HepG2 (cell line): ENCODE results near the gene MEGF11.

Source experiments
- EP300 ChIP-seq, 3 experiments: sonication (generic) in 1 of 3; formaldehyde crosslinking in 1 of 3; IDR thresholded peaks; 2 replicates each; pipeline versions ENCODE4 v1.5.1 to v1.6.1; 2011 to 2020; ENCODE audit warnings: low read depth in 2 of 3, low read length in 2 of 3, borderline replicate concordance in 1 of 3, improper control_type of control experiment in 1 of 3, mild to moderate bottlenecking in 1 of 3, missing genetic modification reagents in 1 of 3, moderate library complexity in 1 of 3
- ESRRA ChIP-seq: sonication (generic); formaldehyde crosslinking; IDR thresholded peaks from 2 replicates; pipeline ENCODE4 v1.5.1; 2020; ENCODE audit warnings: mild to moderate bottlenecking, low read depth, missing genetic modification reagents
- GABPA ChIP-seq, 2 experiments: IDR thresholded peaks; 2 replicates each; pipeline ENCODE4 v1.6.1; 2011 to 2016; ENCODE audit warnings: low read depth in 2 of 2, low read length in 1 of 2, missing biosample characterization in 1 of 2, missing genetic modification characterization in 1 of 2
- KDM5A ChIP-seq: fragments of 200-600 bp; sonication (generic); IDR thresholded peaks from 2 replicates; pipeline ENCODE4 v1.7.0; 2018; ENCODE audit warnings: antibody characterized with exemption, mild to moderate bottlenecking, low read length, borderline replicate concordance
- THAP11 ChIP-seq: IDR thresholded peaks from 2 replicates; pipeline ENCODE4 v1.6.1; 2016; ENCODE audit warnings: missing biosample characterization, missing genetic modification reagents
- ZFP1 ChIP-seq: IDR thresholded peaks from 2 replicates; pipeline ENCODE4 v1.6.1; 2016
- ZNF644 ChIP-seq: IDR thresholded peaks from 2 replicates; pipeline ENCODE4 v1.6.1; 2016; ENCODE audit warnings: low read depth
- ZNF75D ChIP-seq: sonication (generic); formaldehyde crosslinking; IDR thresholded peaks from 2 replicates; pipeline ENCODE4 v1.8.1; 2023; ENCODE audit warnings: missing genetic modification reagents, mild to moderate bottlenecking, borderline replicate concordance
- ZZZ3 ChIP-seq: sonication (generic); formaldehyde crosslinking; IDR thresholded peaks from 2 replicates; pipeline ENCODE4 v1.4.0; 2020; ENCODE audit warnings: missing genetic modification reagents, mild to moderate bottlenecking, borderline replicate concordance
- TF ChIP-seq, protein P1 (sequence below): sonication (generic); formaldehyde crosslinking; IDR thresholded peaks from 2 replicates; pipeline ENCODE4 v1.5.0; 2020; ENCODE audit warnings: mild to moderate bottlenecking, missing genetic modification reagents, moderate library complexity
- TF ChIP-seq, protein P2 (sequence below): sonication (generic); formaldehyde crosslinking; IDR thresholded peaks from 2 replicates; pipeline ENCODE4 v1.5.0; 2020; ENCODE audit warnings: missing genetic modification reagents, mild to moderate bottlenecking, borderline replicate concordance

DNA sequence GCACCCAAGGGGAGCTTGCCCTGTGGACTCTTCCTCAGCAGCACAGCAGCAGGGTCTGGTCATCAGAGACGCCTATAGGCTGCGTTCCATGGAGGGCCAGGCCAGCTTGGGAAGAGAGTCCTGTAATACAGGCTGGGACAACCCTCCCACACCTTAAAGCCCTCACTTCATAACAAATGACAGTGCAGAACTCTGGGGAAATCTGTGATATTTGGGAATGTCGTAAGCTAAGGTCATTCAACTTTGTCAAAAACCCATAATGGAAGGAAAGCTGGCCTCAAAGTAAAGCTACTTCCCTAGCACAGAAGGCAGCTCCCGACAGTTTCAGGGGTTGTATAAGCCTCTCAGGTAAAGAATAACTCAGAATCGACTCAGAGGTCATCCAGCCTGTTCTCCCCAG lies 133.1 kb downstream of the MEGF11 start:
- no peak for TF ChIP-seq ZNF644
- TF ChIP-seq THAP11 (CRISPR knock-in tag), result no peak
- TF ChIP-seq, protein P1, sequence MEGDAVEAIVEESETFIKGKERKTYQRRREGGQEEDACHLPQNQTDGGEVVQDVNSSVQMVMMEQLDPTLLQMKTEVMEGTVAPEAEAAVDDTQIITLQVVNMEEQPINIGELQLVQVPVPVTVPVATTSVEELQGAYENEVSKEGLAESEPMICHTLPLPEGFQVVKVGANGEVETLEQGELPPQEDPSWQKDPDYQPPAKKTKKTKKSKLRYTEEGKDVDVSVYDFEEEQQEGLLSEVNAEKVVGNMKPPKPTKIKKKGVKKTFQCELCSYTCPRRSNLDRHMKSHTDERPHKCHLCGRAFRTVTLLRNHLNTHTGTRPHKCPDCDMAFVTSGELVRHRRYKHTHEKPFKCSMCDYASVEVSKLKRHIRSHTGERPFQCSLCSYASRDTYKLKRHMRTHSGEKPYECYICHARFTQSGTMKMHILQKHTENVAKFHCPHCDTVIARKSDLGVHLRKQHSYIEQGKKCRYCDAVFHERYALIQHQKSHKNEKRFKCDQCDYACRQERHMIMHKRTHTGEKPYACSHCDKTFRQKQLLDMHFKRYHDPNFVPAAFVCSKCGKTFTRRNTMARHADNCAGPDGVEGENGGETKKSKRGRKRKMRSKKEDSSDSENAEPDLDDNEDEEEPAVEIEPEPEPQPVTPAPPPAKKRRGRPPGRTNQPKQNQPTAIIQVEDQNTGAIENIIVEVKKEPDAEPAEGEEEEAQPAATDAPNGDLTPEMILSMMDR (CRISPR knock-in tag), result no peak
- no peak for TF ChIP-seq ESRRA (CRISPR knock-in tag)
- TF ChIP-seq ZZZ3 (CRISPR knock-in tag), result no peak
- TF ChIP-seq EP300 (IDR thresholded peaks at IDR 0.05; ENCODE audit: low read depth in 2 of 2, low read length in 2 of 2), result no peak
- no peak for TF ChIP-seq EP300 (CRISPR knock-in tag; IDR thresholded peaks at IDR 0.05; ENCODE audit: borderline replicate concordance)
- TF ChIP-seq, protein P2, sequence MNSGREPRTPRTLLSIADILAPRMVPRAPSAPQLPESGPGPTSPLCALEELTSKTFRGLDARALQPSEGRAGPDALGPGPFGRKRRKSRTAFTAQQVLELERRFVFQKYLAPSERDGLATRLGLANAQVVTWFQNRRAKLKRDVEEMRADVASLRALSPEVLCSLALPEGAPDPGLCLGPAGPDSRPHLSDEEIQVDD (CRISPR knock-in tag), result no peak
- no peak for TF ChIP-seq ZNF75D (CRISPR knock-in tag)
- no peak for TF ChIP-seq KDM5A
- no peak for TF ChIP-seq ZFP1 (CRISPR knock-in tag)
- TF ChIP-seq GABPA (IDR thresholded peaks at IDR 0.05; ENCODE audit: low read depth, low read length), result no peak
- no peak for TF ChIP-seq GABPA (CRISPR knock-in tag; IDR thresholded peaks at IDR 0.05; ENCODE audit: low read depth)
